ENCODE results near the gene ETV1. TPM values are rescaled to one million over a fixed set of nuclear protein-coding genes. Genes with fewer than 3 reads are reported as not detected.

Gene ETV1
- total and polyA plus RNA-seq, 4 donors: 34.9 to 59.6 (median 41.7) TPM

GRCh38 chr7:13901577-13901976, 87.9 kb downstream of the ETV1 start:
- DNase-seq (ENCODE audit: low read depth in 4 of 6, low spot score in 6 of 6): no peak
- H3K36me3 ChIP-seq (ENCODE audit: control insufficient read depth, insufficient read depth, low read length): no peaks in the 10 kb centered on the region
- no peak overlapping the region for H3K4me3 ChIP-seq (ENCODE audit: low read depth, low read length)
- H3K4me1 ChIP-seq (ENCODE audit: control insufficient read depth, insufficient read depth, low read length): no peaks in the 10 kb centered on the region
- H3K9me3 ChIP-seq (ENCODE audit: control insufficient read depth, insufficient read depth, low read length): no peaks in the 10 kb centered on the region
- no peaks in the 10 kb centered on the region for H3K27me3 ChIP-seq (ENCODE audit: control insufficient read depth, insufficient read depth, low read length)
- WGBS (ENCODE audit: insufficient coverage): 80% methylated on average over 1 of the region's 3 CpGs
- H3K27ac ChIP-seq (ENCODE audit: low read depth, low read length): no peak overlapping the region

- no peak for DNase-seq (ENCODE audit: low read depth in 4 of 6, low spot score in 6 of 6)
These were observed 90.4 kb downstream of the ETV1 start for GRCh38 chr7:13898957-13899670.

DNA sequence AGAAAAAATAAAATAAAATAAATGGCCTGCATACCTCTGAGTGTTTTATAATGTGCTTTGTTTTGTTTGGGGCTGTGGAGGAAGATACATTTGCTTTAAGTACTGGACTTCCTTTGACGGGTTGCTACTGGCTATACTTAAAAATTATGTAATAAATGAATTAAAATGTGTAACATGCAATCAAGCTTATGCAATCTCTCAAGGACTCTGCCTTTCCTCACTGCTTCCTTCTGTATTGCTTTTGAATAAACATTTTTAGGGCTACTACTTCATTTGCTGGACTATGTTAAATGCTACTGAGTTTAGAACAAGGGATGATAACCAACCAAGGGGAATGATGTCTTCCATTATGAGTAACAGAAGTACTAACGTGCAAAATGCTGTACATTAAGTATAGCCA, 91.6 kb downstream of the ETV1 start:
- Histone ChIP-seq H3K9me3 (ENCODE audit: control insufficient read depth, insufficient read depth, low read length) (no peaks in the 10 kb centered on the region), H3K36me3 (ENCODE audit: control insufficient read depth, insufficient read depth, low read length) (no peaks in the 10 kb centered on the region), H3K4me3 (ENCODE audit: low read depth, low read length) (no peak overlapping the region), H3K27me3 (ENCODE audit: control insufficient read depth, insufficient read depth, low read length) (no peaks in the 10 kb centered on the region), H3K27ac (ENCODE audit: low read depth, low read length) (no peak overlapping the region), H3K4me1 (ENCODE audit: control insufficient read depth, insufficient read depth, low read length) (no peaks in the 10 kb centered on the region)
- no peak for DNase-seq (ENCODE audit: low read depth in 4 of 6, low spot score in 6 of 6)
- WGBS (ENCODE audit: insufficient coverage): no CpG with 5 or more reads among the region's 2 CpGs

More at GRCh38 chr7:13898957-13899670, 90.4 kb downstream of the ETV1 start:
- Histone ChIP-seq H3K4me1 (ENCODE audit: control insufficient read depth, insufficient read depth, low read length) (no peaks in the 10 kb centered on the region), H3K36me3 (ENCODE audit: control insufficient read depth, insufficient read depth, low read length) (no peaks in the 10 kb centered on the region), H3K9me3 (ENCODE audit: control insufficient read depth, insufficient read depth, low read length) (no peaks in the 10 kb centered on the region), H3K27me3 (ENCODE audit: control insufficient read depth, insufficient read depth, low read length) (no peaks in the 10 kb centered on the region), H3K27ac (ENCODE audit: low read depth, low read length) (no peak overlapping the region), H3K4me3 (ENCODE audit: low read depth, low read length) (no peak overlapping the region)
- WGBS (ENCODE audit: insufficient coverage): 62% methylated on average over 4 of the region's 6 CpGs

DNA sequence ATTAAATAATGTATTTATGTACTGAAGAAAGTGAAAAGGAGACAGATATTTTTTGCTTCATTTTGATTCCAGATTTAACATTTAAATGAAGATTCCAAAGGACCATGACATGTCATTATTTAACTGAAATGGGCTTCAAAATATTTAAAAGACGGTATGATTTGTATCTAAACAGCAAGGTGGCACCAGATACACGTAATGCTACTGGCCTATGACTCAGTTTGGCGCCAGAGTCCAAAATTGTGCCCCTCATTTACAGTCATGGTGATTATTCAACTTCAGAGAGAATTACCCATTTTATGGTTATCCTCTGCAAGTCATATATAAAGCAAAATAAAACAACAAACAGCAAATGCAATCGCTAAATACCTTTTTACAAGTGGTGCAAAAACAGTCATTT, 94.5 kb downstream of the ETV1 start:
- Histone ChIP-seq H3K27me3 (ENCODE audit: control insufficient read depth, insufficient read depth, low read length) (no peaks in the 10 kb centered on the region), H3K36me3 (ENCODE audit: control insufficient read depth, insufficient read depth, low read length) (no peaks in the 10 kb centered on the region)
- WGBS (ENCODE audit: insufficient coverage): 100% methylated on average over 2 of the region's 4 CpGs

DNA sequence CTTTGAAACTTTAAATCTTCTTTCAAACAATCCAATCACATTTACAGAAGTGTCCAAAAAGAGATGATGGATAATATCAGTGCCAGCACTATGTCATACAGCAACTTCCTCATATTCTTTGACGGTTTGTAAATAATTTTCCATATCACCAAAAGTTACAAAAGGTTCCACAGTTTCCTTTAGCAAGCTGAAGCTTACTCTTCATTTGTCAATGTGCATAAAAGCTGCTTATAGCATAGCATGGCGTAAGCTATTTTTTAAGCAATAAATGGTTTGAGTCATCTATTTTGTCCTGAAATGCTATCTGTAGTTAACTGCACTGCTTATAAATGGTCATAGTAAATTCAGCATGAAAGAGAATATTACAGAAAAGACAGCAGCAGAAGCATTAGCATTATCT, 95.1 kb downstream of the ETV1 start:
- WGBS (ENCODE audit: insufficient coverage): no CpG with 5 or more reads among the region's 2 CpGs
- Histone ChIP-seq H3K36me3 (ENCODE audit: control insufficient read depth, insufficient read depth, low read length) (no peaks in the 10 kb centered on the region), H3K27ac (ENCODE audit: low read depth, low read length) (no peak overlapping the region), H3K4me3 (ENCODE audit: low read depth, low read length) (no peak overlapping the region), H3K4me1 (ENCODE audit: control insufficient read depth, insufficient read depth, low read length) (no peaks in the 10 kb centered on the region), H3K9me3 (ENCODE audit: control insufficient read depth, insufficient read depth, low read length) (peaks cover 2% of the 10 kb centered on the region), H3K27me3 (ENCODE audit: control insufficient read depth, insufficient read depth, low read length) (no peaks in the 10 kb centered on the region)
- DNase-seq (ENCODE audit: low read depth in 4 of 6, low spot score in 6 of 6): no peak

More for the DNA sequence above, 94.5 kb downstream of the ETV1 start:
- no peak overlapping the region for H3K4me3 ChIP-seq (ENCODE audit: low read depth, low read length)
- no peak for DNase-seq (ENCODE audit: low read depth in 4 of 6, low spot score in 6 of 6)
- no peaks in the 10 kb centered on the region for H3K4me1 ChIP-seq (ENCODE audit: control insufficient read depth, insufficient read depth, low read length)
- H3K9me3 ChIP-seq (ENCODE audit: control insufficient read depth, insufficient read depth, low read length): peaks cover 2% of the 10 kb centered on the region
- no peak overlapping the region for H3K27ac ChIP-seq (ENCODE audit: low read depth, low read length)

DNA sequence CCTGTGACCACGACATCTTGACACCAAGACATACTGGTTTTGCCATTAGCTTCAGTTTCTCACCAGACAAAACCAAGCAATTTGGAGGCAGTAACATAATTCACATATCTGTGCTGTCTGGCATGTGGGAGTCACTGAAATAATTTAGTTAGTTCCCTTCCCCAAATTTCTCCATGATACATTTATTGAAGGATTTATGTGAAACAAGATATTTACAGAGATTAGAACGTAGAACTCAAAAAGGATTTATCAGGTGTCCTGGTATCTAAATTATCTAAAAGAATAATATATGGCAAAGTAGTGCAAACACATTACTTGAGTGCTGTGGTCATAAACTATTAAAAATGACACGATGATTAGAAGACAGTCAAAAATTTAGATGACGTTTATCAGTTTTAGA, 98.7 kb downstream of the ETV1 start:
- H3K4me3 ChIP-seq (ENCODE audit: low read depth, low read length): no peak overlapping the region
- H3K36me3 ChIP-seq (ENCODE audit: control insufficient read depth, insufficient read depth, low read length): no peaks in the 10 kb centered on the region
- H3K9me3 ChIP-seq (ENCODE audit: control insufficient read depth, insufficient read depth, low read length): peaks cover 2% of the 10 kb centered on the region
- H3K27me3 ChIP-seq (ENCODE audit: control insufficient read depth, insufficient read depth, low read length): no peaks in the 10 kb centered on the region
- no peaks in the 10 kb centered on the region for H3K4me1 ChIP-seq (ENCODE audit: control insufficient read depth, insufficient read depth, low read length)
- WGBS (ENCODE audit: insufficient coverage): no CpG with 5 or more reads among the region's 4 CpGs
- DNase-seq (ENCODE audit: low read depth in 4 of 6, low spot score in 6 of 6): no peak
- H3K27ac ChIP-seq (ENCODE audit: low read depth, low read length): no peak overlapping the region

- Histone ChIP-seq H3K9me3 (ENCODE audit: control insufficient read depth, insufficient read depth, low read length) (no peaks in the 10 kb centered on the region), H3K4me1 (ENCODE audit: control insufficient read depth, insufficient read depth, low read length) (no peaks in the 10 kb centered on the region), H3K27me3 (ENCODE audit: control insufficient read depth, insufficient read depth, low read length) (no peaks in the 10 kb centered on the region), H3K4me3 (ENCODE audit: low read depth, low read length) (no peak overlapping the region), H3K36me3 (ENCODE audit: control insufficient read depth, insufficient read depth, low read length) (no peaks in the 10 kb centered on the region), H3K27ac (ENCODE audit: low read depth, low read length) (no peak overlapping the region)
- no peak for DNase-seq (ENCODE audit: low read depth in 4 of 6, low spot score in 6 of 6)
- WGBS (ENCODE audit: insufficient coverage): no CpG with 5 or more reads among the region's 2 CpGs
These were observed 103.1 kb downstream of the ETV1 start for GRCh38 chr7:13886356-13886755.

GRCh38 chr7:13882051-13882450, 107.4 kb downstream of the ETV1 start:
- Histone ChIP-seq H3K36me3 (ENCODE audit: control insufficient read depth, insufficient read depth, low read length) (no peaks in the 10 kb centered on the region), H3K27me3 (ENCODE audit: control insufficient read depth, insufficient read depth, low read length) (no peaks in the 10 kb centered on the region), H3K9me3 (ENCODE audit: control insufficient read depth, insufficient read depth, low read length) (peaks cover 2% of the 10 kb centered on the region), H3K27ac (ENCODE audit: low read depth, low read length) (no peak overlapping the region), H3K4me1 (ENCODE audit: control insufficient read depth, insufficient read depth, low read length) (no peaks in the 10 kb centered on the region), H3K4me3 (ENCODE audit: low read depth, low read length) (no peak overlapping the region)
- 100% methylated on average over 1 of the region's 5 CpGs for WGBS (ENCODE audit: insufficient coverage)
- DNase-seq (ENCODE audit: low read depth in 4 of 6, low spot score in 6 of 6): no peak

- Histone ChIP-seq H3K9me3 (ENCODE audit: control insufficient read depth, insufficient read depth, low read length) (peaks cover 2% of the 10 kb centered on the region), H3K36me3 (ENCODE audit: control insufficient read depth, insufficient read depth, low read length) (no peaks in the 10 kb centered on the region), H3K27me3 (ENCODE audit: control insufficient read depth, insufficient read depth, low read length) (no peaks in the 10 kb centered on the region), H3K4me1 (ENCODE audit: control insufficient read depth, insufficient read depth, low read length) (no peaks in the 10 kb centered on the region), H3K4me3 (ENCODE audit: low read depth, low read length) (no peak overlapping the region), H3K27ac (ENCODE audit: low read depth, low read length) (no peak overlapping the region)
- no peak for DNase-seq (ENCODE audit: low read depth in 4 of 6, low spot score in 6 of 6)
- no CpG with 5 or more reads among the region's 2 CpGs for WGBS (ENCODE audit: insufficient coverage)
These were observed 108.7 kb downstream of the ETV1 start for GRCh38 chr7:13880789-13881188.

DNA sequence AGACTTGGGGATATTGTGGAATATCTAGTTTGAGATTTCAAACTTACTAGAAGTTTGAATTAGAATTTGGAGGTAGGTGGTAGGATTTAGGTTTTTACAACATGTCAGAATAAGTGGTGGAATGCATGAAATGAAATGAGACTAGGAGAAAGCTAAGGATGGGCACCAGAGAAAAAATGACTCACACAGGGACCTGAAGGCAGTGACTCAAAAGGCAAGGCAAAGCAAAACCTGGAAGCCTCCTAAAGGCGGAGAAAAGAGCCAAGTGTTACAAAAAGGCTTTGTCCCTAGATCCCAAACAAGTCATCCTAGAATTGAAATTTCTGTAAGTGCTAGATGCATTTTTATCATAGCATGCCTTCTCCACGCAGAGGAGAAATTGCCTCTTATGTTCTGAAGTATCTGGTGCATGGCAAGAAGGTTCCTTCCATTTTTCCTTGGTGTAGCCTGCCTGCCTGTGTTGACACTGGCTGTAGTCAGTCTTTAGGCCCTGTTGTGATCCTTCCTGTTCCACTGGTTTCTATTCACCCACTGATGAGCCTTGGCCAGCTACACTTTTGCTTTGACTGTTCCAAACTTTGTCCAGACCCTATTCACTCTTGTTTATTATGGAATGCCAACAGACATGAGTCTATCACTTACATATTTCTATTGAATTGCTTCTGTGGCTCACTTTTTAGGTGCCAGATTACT, 109.3 kb downstream of the ETV1 start:
- H3K4me1 ChIP-seq (ENCODE audit: control insufficient read depth, insufficient read depth, low read length): no peaks in the 10 kb centered on the region
- H3K4me3 ChIP-seq (ENCODE audit: low read depth, low read length): no peak overlapping the region
- no peaks in the 10 kb centered on the region for H3K36me3 ChIP-seq (ENCODE audit: control insufficient read depth, insufficient read depth, low read length)
- H3K27ac ChIP-seq (ENCODE audit: low read depth, low read length): no peak overlapping the region
- 100% methylated on average over 1 of the region's 2 CpGs for WGBS (ENCODE audit: insufficient coverage)
- peaks cover 2% of the 10 kb centered on the region for H3K9me3 ChIP-seq (ENCODE audit: control insufficient read depth, insufficient read depth, low read length)
- no peak for DNase-seq (ENCODE audit: low read depth in 4 of 6, low spot score in 6 of 6)
- H3K27me3 ChIP-seq (ENCODE audit: control insufficient read depth, insufficient read depth, low read length): no peaks in the 10 kb centered on the region

Data from spinal cord (tissue), 10 donors.